Endothelial cell of umbilical vein (primary cell): Measurements from ENCODE around the gene SPTSSA. TPM values are rescaled to one million over a fixed set of nuclear protein-coding genes. Genes with fewer than 3 reads are reported as not detected.

Experiments used
- BruUV-seq: library from RNA; stranded (reverse); fragments of 400-500 nt; replicated peaks from 2 replicates; lab custom pipeline; 2021; lab: Mats Ljungman, UMichigan
- CTCF ChIA-PET: fragments of 300-600, 350-600 bp; sonication (Branson Sonifier 250); formaldehyde crosslinking; loops from one replicate; lab custom pipeline; 2021; ENCODE audit warnings: antibody characterized with exemption, inconsistent platforms; lab: Charles Lee
- POLR2A ChIA-PET: fragments of 300-600, 350-600 bp; sonication (Branson Sonifier 250); formaldehyde crosslinking; loops from one replicate; lab custom pipeline; 2021; ENCODE audit warnings: antibody characterized with exemption, inconsistent platforms; lab: Charles Lee
- DNase-seq: peaks from one replicate; pipeline ENCODE4 v3.0.0-alpha.2; 2011; ENCODE audit warnings: low read depth, low spot score
- FAIRE-seq: peaks from 2 replicates; lab custom pipeline; 2011; peaks lifted over from hg19 to GRCh38; lab: Jason Lieb, UNC
- H2AFZ ChIP-seq: 2 replicates; pipeline ENCODE4 v1.6.0; 2012; ENCODE audit warnings: low read depth, low read length, control low read depth, inconsistent platforms
- H3K27ac ChIP-seq: 2 replicates; pipeline ENCODE4 v1.5.1; 2011; ENCODE audit warnings: low read depth, mild to moderate bottlenecking, control low read depth, low read length, moderate library complexity; ENCODE audit not compliant: insufficient read depth
- H3K27me3 ChIP-seq, 2 experiments: 2 replicates each; pipeline versions ENCODE4 v1.6.0 to v1.6.1; 2011; ENCODE audit warnings: low read length in 2 of 2, mixed read lengths in 1 of 2; ENCODE audit not compliant: control insufficient read depth in 2 of 2, insufficient read depth in 2 of 2
- H3K36me3 ChIP-seq, 2 experiments: 2 replicates in 1 of 2; 3 replicates in 1 of 2; pipeline ENCODE4 v1.5.1; 2011; ENCODE audit warnings: low read length in 2 of 2, mild to moderate bottlenecking in 1 of 2, moderate library complexity in 1 of 2; ENCODE audit not compliant: control insufficient read depth in 2 of 2, insufficient read depth in 2 of 2; ENCODE audit errors: extremely low read depth in 1 of 2
- H3K4me1 ChIP-seq: 3 replicates; pipeline ENCODE4 v1.5.1; 2011; ENCODE audit warnings: mild to moderate bottlenecking, low read length; ENCODE audit not compliant: control insufficient read depth, insufficient read depth; ENCODE audit errors: extremely low read depth
- H3K4me2 ChIP-seq: 2 replicates; pipeline ENCODE4 v1.6.1; 2011; ENCODE audit warnings: low read length, control low read depth, mixed read lengths; ENCODE audit not compliant: insufficient read depth
- H3K4me3 ChIP-seq, 3 experiments: fragments of 200-600 bp in 1 of 3; sonication (generic), shearing (Covaris generic) in 1 of 3; replicated peaks in 1 of 3; 2 replicates each; pipeline ENCODE4 v1.5.1; 2011 to 2016; ENCODE audit warnings: control low read depth in 3 of 3, low read length in 3 of 3, mild to moderate bottlenecking in 2 of 3, inconsistent platforms in 1 of 3, low read depth in 1 of 3, moderate library complexity in 1 of 3; ENCODE audit not compliant: insufficient read depth in 1 of 3
- H3K79me2 ChIP-seq: 2 replicates; pipeline ENCODE4 v1.6.0; 2012; ENCODE audit warnings: low read length, inconsistent platforms; ENCODE audit not compliant: control insufficient read depth, insufficient read depth
- H3K9ac ChIP-seq: replicated peaks from 2 replicates; pipeline ENCODE3; 2011; ENCODE audit warnings: low read length, control low read depth; ENCODE audit not compliant: insufficient read depth; ENCODE audit errors: extremely low read depth
- H3K9me1 ChIP-seq: replicated peaks from 3 replicates; pipeline ENCODE4 v1.6.0; 2011; ENCODE audit warnings: mild to moderate bottlenecking, low read length; ENCODE audit not compliant: control insufficient read depth, insufficient read depth; ENCODE audit errors: extremely low read depth
- H3K9me3 ChIP-seq: replicated peaks from 2 replicates; pipeline ENCODE4 v1.5.1; 2012; ENCODE audit warnings: low read length, inconsistent platforms; ENCODE audit not compliant: control insufficient read depth, insufficient read depth
- H4K20me1 ChIP-seq: replicated peaks from 2 replicates; pipeline ENCODE3; 2011; ENCODE audit warnings: mild to moderate bottlenecking, low read length; ENCODE audit not compliant: control insufficient read depth, insufficient read depth; ENCODE audit errors: extremely low read depth
- EZH2 ChIP-seq: IDR thresholded peaks from 2 replicates; pipeline ENCODE4 v1.6.1; 2012; ENCODE audit warnings: borderline replicate concordance, low read depth, mild to moderate bottlenecking, moderate library complexity, low read length, inconsistent platforms; ENCODE audit not compliant: severe bottlenecking
- FOS ChIP-seq: IDR thresholded peaks from 2 replicates; pipeline ENCODE4 v1.6.1; 2011; ENCODE audit warnings: mild to moderate bottlenecking, low read length, moderate library complexity, borderline replicate concordance; ENCODE audit not compliant: insufficient read depth
- GATA2 ChIP-seq: IDR thresholded peaks from 2 replicates; pipeline ENCODE4 v1.7.0; 2011; ENCODE audit warnings: low read depth, mild to moderate bottlenecking, moderate library complexity, mixed read lengths, low read length; ENCODE audit not compliant: insufficient read length, insufficient read depth
- JUN ChIP-seq: IDR thresholded peaks from 2 replicates; pipeline ENCODE4 v1.6.1; 2011; ENCODE audit warnings: borderline replicate concordance, low read depth; ENCODE audit not compliant: insufficient read length, insufficient read depth
- MYC ChIP-seq: IDR thresholded peaks from one replicate; pipeline ENCODE4 v1.6.1; 2011; ENCODE audit warnings: mild to moderate bottlenecking, low read depth, low read length
- POLR2A ChIP-seq: IDR thresholded peaks from 2 replicates; pipeline ENCODE4 v1.6.1; 2012; ENCODE audit warnings: low read depth, mild to moderate bottlenecking, control low read depth, low read length
- POLR2AphosphoS5 ChIP-seq: IDR thresholded peaks from 2 replicates; pipeline ENCODE4 v1.6.1; 2012; ENCODE audit warnings: low read depth, mild to moderate bottlenecking, control low read depth, low read length, moderate library complexity; ENCODE audit not compliant: insufficient read depth
- dilution Hi-C: fragments of 300-500 bp; cut with MboI; formaldehyde crosslinking; loops from one replicate; pipeline ENCODE4 v1.15.0; 2019; ENCODE audit warnings: low sequenced_read_pairs; ENCODE audit not compliant: extremely low pct_ligation_motif_present
- intact Hi-C: fragments of 100-400 bp; cut with micrococcal nuclease; formaldehyde crosslinking; loops from one replicate; pipeline ENCODE4 v1.10.0; 2022
- polyA plus RNA-seq, 4 experiments: library from polyadenylated mRNA; depleted of rRNA in 3 of 4; stranded (reverse) in 3 of 4; unstranded in 1 of 4; fragments of >200 nt; gene quantifications; 2 replicates each; pipeline versions ENCODE4 v1.2.1 to v1.2.3, GENCODE V29; 2011 to 2012; ENCODE audit warnings: missing spikeins in 1 of 4
- total RNA-seq: library from RNA; stranded (reverse); gene quantifications from 2 replicates; pipeline ENCODE4 v1.2.3, GENCODE V29; 2021
- TF ChIP-seq, protein P1 (sequence below), 2 donors: IDR thresholded peaks; 1 replicate in 1 of 2; 2 replicates in 1 of 2; pipeline ENCODE4 v1.5.1; 2011; ENCODE audit warnings: low read length in 2 of 2, mild to moderate bottlenecking in 2 of 2, moderate library complexity in 2 of 2, control low read depth in 1 of 2, inconsistent platforms in 1 of 2, low read depth in 1 of 2; ENCODE audit not compliant: insufficient read depth in 1 of 2; ENCODE audit errors: extremely low read depth in 1 of 2
- TF ChIP-seq, protein P2 (sequence below): IDR thresholded peaks from 2 replicates; pipeline ENCODE4 v1.6.1; 2011; ENCODE audit not compliant: insufficient read depth, insufficient read length

The SPTSSA gene
- total and polyA plus RNA-seq, 2 donors (not counting 3 experiments of a cell fraction or from before 2014, with no cell fraction given): 21.3 to 24.3 TPM

DNA sequence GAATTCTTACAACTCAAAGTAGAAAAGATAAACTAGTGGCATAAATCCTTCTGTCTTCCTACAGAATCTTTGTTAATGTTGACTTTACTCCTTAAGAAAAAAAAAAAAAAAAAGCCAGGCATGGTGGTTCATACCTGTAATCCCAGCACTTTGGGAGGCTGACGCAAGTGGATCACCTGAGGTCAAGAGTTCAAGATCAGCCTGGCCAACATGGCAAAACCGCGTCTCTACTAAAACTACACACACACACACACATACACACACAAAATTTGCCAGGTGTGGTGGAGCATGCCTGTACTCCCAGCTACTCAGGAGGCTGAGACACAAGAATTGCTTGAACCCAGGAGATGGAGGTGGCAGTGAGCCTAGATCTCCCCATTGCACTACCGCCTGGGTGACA is 17.7 kb upstream of the SPTSSA start:
- dilution Hi-C loops: no loop called here
- FAIRE-seq: no peak

More for the DNA sequence above, 17.7 kb upstream of the SPTSSA start:
- Histone ChIP-seq H4K20me1 (no peaks in the 10 kb centered on the region), H3K9ac (no peak overlapping the region), H3K9me3 (no peaks in the 10 kb centered on the region), H3K79me2 (no peaks in the 10 kb centered on the region), H3K4me1 (no peaks in the 10 kb centered on the region), H3K9me1 (no peaks in the 10 kb centered on the region), H3K36me3 (no peaks in the 10 kb centered on the region), H3K4me3 (no peak overlapping the region), H3K27ac (no peak overlapping the region), H3K4me2 (no peak overlapping the region), H2AFZ (no peak overlapping the region), H3K27me3 (no peaks in the 10 kb centered on the region)
- TF ChIP-seq, protein P1, sequence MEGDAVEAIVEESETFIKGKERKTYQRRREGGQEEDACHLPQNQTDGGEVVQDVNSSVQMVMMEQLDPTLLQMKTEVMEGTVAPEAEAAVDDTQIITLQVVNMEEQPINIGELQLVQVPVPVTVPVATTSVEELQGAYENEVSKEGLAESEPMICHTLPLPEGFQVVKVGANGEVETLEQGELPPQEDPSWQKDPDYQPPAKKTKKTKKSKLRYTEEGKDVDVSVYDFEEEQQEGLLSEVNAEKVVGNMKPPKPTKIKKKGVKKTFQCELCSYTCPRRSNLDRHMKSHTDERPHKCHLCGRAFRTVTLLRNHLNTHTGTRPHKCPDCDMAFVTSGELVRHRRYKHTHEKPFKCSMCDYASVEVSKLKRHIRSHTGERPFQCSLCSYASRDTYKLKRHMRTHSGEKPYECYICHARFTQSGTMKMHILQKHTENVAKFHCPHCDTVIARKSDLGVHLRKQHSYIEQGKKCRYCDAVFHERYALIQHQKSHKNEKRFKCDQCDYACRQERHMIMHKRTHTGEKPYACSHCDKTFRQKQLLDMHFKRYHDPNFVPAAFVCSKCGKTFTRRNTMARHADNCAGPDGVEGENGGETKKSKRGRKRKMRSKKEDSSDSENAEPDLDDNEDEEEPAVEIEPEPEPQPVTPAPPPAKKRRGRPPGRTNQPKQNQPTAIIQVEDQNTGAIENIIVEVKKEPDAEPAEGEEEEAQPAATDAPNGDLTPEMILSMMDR (IDR thresholded peaks at IDR 0.05; ENCODE audit: extremely low read depth in 1 of 2, insufficient read depth in 1 of 2, low read depth in 1 of 2, low read length in 2 of 2): no peak
- TF ChIP-seq MYC: no peak
- TF ChIP-seq POLR2AphosphoS5: no peak
- no peak for TF ChIP-seq EZH2
- TF ChIP-seq, protein P2, sequence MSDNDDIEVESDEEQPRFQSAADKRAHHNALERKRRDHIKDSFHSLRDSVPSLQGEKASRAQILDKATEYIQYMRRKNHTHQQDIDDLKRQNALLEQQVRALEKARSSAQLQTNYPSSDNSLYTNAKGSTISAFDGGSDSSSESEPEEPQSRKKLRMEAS: no peak
- no peak for TF ChIP-seq GATA2
- TF ChIP-seq FOS: no peak
- TF ChIP-seq POLR2A: no peak
- TF ChIP-seq JUN: no peak
- no peak for DNase-seq
- ChIA-PET POLR2A (no interaction called here), CTCF (no interaction called here)
- no TSS peak for BruUV-seq
- intact Hi-C loops: no loop called here
